ENCODE results near the gene GMDS.

DNA sequence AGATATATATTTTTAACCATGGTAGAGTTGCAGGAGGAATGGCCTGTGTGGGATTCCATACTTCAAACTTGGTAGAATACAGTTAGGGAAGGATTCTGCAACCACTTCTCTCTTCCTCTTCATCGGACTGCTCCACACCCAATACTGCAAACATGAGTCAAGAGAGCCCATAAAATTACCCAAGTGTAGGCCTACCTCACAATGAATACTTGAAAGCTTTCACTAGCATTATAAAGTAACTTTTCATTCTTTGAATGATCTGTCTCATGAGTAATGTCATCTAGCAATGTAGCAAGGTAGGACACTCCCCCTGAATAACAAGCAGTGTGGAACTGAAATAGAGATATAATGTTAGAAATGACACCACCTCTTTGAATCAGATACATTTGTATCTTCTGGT, 556.3 kb downstream of the GMDS start:
- TF ChIP-seq, protein P1, sequence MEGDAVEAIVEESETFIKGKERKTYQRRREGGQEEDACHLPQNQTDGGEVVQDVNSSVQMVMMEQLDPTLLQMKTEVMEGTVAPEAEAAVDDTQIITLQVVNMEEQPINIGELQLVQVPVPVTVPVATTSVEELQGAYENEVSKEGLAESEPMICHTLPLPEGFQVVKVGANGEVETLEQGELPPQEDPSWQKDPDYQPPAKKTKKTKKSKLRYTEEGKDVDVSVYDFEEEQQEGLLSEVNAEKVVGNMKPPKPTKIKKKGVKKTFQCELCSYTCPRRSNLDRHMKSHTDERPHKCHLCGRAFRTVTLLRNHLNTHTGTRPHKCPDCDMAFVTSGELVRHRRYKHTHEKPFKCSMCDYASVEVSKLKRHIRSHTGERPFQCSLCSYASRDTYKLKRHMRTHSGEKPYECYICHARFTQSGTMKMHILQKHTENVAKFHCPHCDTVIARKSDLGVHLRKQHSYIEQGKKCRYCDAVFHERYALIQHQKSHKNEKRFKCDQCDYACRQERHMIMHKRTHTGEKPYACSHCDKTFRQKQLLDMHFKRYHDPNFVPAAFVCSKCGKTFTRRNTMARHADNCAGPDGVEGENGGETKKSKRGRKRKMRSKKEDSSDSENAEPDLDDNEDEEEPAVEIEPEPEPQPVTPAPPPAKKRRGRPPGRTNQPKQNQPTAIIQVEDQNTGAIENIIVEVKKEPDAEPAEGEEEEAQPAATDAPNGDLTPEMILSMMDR (IDR thresholded peaks at IDR 0.05) = no peak
- no peak for TF ChIP-seq POLR2A (IDR thresholded peaks at IDR 0.05)

Data from heart left ventricle (tissue), 13 donors.